OCI-LY7 (cell line): ENCODE data around the gene NUDT16. TPM values are rescaled to one million over a fixed set of nuclear protein-coding genes. Genes with fewer than 3 reads are reported as not detected.

Experiments used
- BruUV-seq: library from RNA; stranded (reverse); fragments of 400-500 nt; replicated peaks from 2 replicates; lab custom pipeline; 2021; lab: Mats Ljungman, UMichigan
- CTCF ChIA-PET: fragments of 300-600 bp; sonication (Branson Sonifier 250); formaldehyde crosslinking; loops from one replicate; lab custom pipeline; 2022; ENCODE audit warnings: antibody characterized with exemption; ENCODE audit not compliant: unreplicated experiment; lab: Charles Lee
- POLR2A ChIA-PET: fragments of 300-600 bp; sonication (Branson Sonifier 250); formaldehyde crosslinking; loops from one replicate; lab custom pipeline; 2022; ENCODE audit warnings: antibody characterized with exemption; lab: Charles Lee
- DNase-seq: peaks from one replicate; pipeline ENCODE4 v3.0.0-alpha.2; 2015; ENCODE audit warnings: low spot score
- H2AFZ ChIP-seq: fragments of 200-600 bp; sonication (generic), shearing (Covaris generic); 2 replicates; pipeline ENCODE4 v1.6.1; 2014; ENCODE audit warnings: mild to moderate bottlenecking, antibody characterized with exemption, low read length, moderate library complexity
- H3K27ac ChIP-seq: fragments of 200-600 bp; sonication (generic); 2 replicates; pipeline ENCODE4 v1.5.1; 2014; ENCODE audit warnings: mixed run types, low read depth, mild to moderate bottlenecking, moderate library complexity, low read length, inconsistent platforms; ENCODE audit not compliant: poor library complexity, severe bottlenecking
- H3K36me3 ChIP-seq: fragments of 200-600 bp; sonication (generic); 2 replicates; pipeline ENCODE4 v1.6.1; 2014; ENCODE audit warnings: mild to moderate bottlenecking, antibody characterized with exemption, low read length, moderate library complexity, mixed read lengths; ENCODE audit not compliant: insufficient read depth
- H3K4me1 ChIP-seq: fragments of 200-600 bp; sonication (generic); 2 replicates; pipeline ENCODE4 v1.5.1; 2014; ENCODE audit warnings: mild to moderate bottlenecking, low read length; ENCODE audit not compliant: insufficient read depth, poor library complexity, severe bottlenecking
- H3K4me2 ChIP-seq: fragments of 200-600 bp; sonication (generic); 2 replicates; pipeline ENCODE4 v1.6.1; 2014; ENCODE audit warnings: mild to moderate bottlenecking, low read length
- H3K4me3 ChIP-seq: fragments of 200-600 bp; sonication (generic); 2 replicates; pipeline ENCODE4 v1.5.1; 2014; ENCODE audit warnings: mild to moderate bottlenecking, low read depth, low read length; ENCODE audit not compliant: poor library complexity, severe bottlenecking
- H3K79me2 ChIP-seq: fragments of 200-600 bp; sonication (generic); 2 replicates; pipeline ENCODE4 v1.6.1; 2016; ENCODE audit warnings: low read depth, mild to moderate bottlenecking, low read length, moderate library complexity, mixed read lengths; ENCODE audit not compliant: insufficient read depth
- H3K9me2 ChIP-seq: fragments of 200-600 bp; sonication (generic); 2 replicates; pipeline ENCODE4 v1.6.1; 2016; ENCODE audit warnings: mild to moderate bottlenecking, low read length, mixed read lengths; ENCODE audit not compliant: insufficient read depth
- H3K9me3 ChIP-seq: fragments of 200-600 bp; sonication (generic); 2 replicates; pipeline ENCODE4 v1.6.1; 2014; ENCODE audit warnings: mild to moderate bottlenecking, mixed run types, low read length, mixed read lengths
- H4K20me1 ChIP-seq: fragments of 200-600 bp; sonication (generic); 2 replicates; pipeline ENCODE4 v1.6.1; 2014; ENCODE audit warnings: mild to moderate bottlenecking, antibody characterized with exemption, low read length, moderate library complexity, mixed read lengths; ENCODE audit not compliant: insufficient read depth
- CTCF ChIP-seq: fragments of 200-600 bp; sonication (generic); conservative IDR thresholded peaks from 2 replicates; pipeline ENCODE4 v1.5.1; 2014; ENCODE audit warnings: mild to moderate bottlenecking, antibody characterized with exemption, low read length, moderate library complexity, mixed read lengths
- EZH2phosphoT487 ChIP-seq: fragments of 200-600 bp; sonication (generic); IDR thresholded peaks from 2 replicates; pipeline ENCODE4 v1.6.1; 2018; ENCODE audit warnings: low read depth, borderline replicate concordance, mild to moderate bottlenecking, mixed run types, antibody characterized with exemption, low read length, moderate library complexity, mixed read lengths
- intact Hi-C: fragments of 100-400 bp; cut with micrococcal nuclease; formaldehyde crosslinking; loops from one replicate; pipeline ENCODE4 v1.10.0; 2022; ENCODE audit not compliant: unreplicated experiment
- total RNA-seq, 2 experiments: library from RNA; depleted of rRNA in 1 of 2; stranded (reverse); fragments of >200 nt in 1 of 2; shearing (Covaris generic) in 1 of 2; gene quantifications; 2 replicates each; pipeline ENCODE4 v1.2.3, GENCODE V29; 2014 to 2022

NUDT16 gene
- total RNA-seq, 2 experiments from 2014 or later, result 8.7 to 12.5 TPM

GRCh38 chr3:131390331-131390730 lies 8.8 kb downstream of the NUDT16 start:
- H3K9me3 ChIP-seq, result no peaks in the 10 kb centered on the region
- no TSS peak for BruUV-seq
- no peak overlapping the region for H3K4me3 ChIP-seq
- no peak overlapping the region for H3K4me2 ChIP-seq
- H3K36me3 ChIP-seq, result no peaks in the 10 kb centered on the region
- POLR2A ChIA-PET, result no interaction called here
- no peaks in the 10 kb centered on the region for H3K79me2 ChIP-seq
- CTCF ChIA-PET, result no interaction called here
- H3K27ac ChIP-seq, result no peak overlapping the region
- intact Hi-C loops, result no loop called here
- H3K9me2 ChIP-seq, result no peaks in the 10 kb centered on the region
- no peak overlapping the region for H2AFZ ChIP-seq
- TF ChIP-seq CTCF, result no peak
- TF ChIP-seq EZH2phosphoT487, result no peak
- DNase-seq, result no peak
- no peaks in the 10 kb centered on the region for H4K20me1 ChIP-seq
- no peaks in the 10 kb centered on the region for H3K4me1 ChIP-seq

GRCh38 chr3:131393051-131393450 lies 11.5 kb downstream of the NUDT16 start:
- ChIA-PET CTCF (no interaction called here), POLR2A (no interaction called here)
- Histone ChIP-seq H3K79me2 (no peaks in the 10 kb centered on the region), H3K9me3 (no peaks in the 10 kb centered on the region), H3K9me2 (no peaks in the 10 kb centered on the region), H2AFZ (no peak overlapping the region), H4K20me1 (no peaks in the 10 kb centered on the region), H3K36me3 (no peaks in the 10 kb centered on the region), H3K27ac (no peak overlapping the region), H3K4me3 (no peak overlapping the region), H3K4me1 (no peaks in the 10 kb centered on the region), H3K4me2 (no peak overlapping the region)
- TF ChIP-seq EZH2phosphoT487, result no peak
- BruUV-seq, result no TSS peak
- no peak for DNase-seq
- intact Hi-C loops, result no loop called here

GRCh38 chr3:131393868-131394267 lies 12.3 kb downstream of the NUDT16 start:
- POLR2A ChIA-PET, result no interaction called here
- no peaks in the 10 kb centered on the region for H3K36me3 ChIP-seq
- H3K79me2 ChIP-seq, result no peaks in the 10 kb centered on the region
- no peaks in the 10 kb centered on the region for H4K20me1 ChIP-seq
- CTCF ChIA-PET, result no interaction called here
- no peak overlapping the region for H3K27ac ChIP-seq
- no peak overlapping the region for H3K4me3 ChIP-seq
- H3K9me3 ChIP-seq, result no peaks in the 10 kb centered on the region
- no peak overlapping the region for H3K4me2 ChIP-seq
- intact Hi-C loops, result no loop called here
- no peaks in the 10 kb centered on the region for H3K9me2 ChIP-seq
- no TSS peak for BruUV-seq
- H2AFZ ChIP-seq, result no peak overlapping the region
- no peaks in the 10 kb centered on the region for H3K4me1 ChIP-seq
- TF ChIP-seq CTCF (no peak), EZH2phosphoT487 (no peak)
- no peak for DNase-seq
